HCT116 (cell line): ENCODE measurements around the gene TDRD10. TPM values are rescaled to one million over a fixed set of nuclear protein-coding genes. Genes with fewer than 3 reads are reported as not detected.
"Not testable (repeated sequence)": the region's sequence is repeated elsewhere in the genome, so short reads cannot be mapped to it uniquely, and the experiment has no call there.

ENCODE experiments used
- ATAC-seq: fragments of 200-7000 bp; cut with Tn5 transposase; 2 replicates; pipeline ENCODE4 v1.9.1; 2020; ENCODE audit warnings: mild to moderate bottlenecking, moderate library complexity
- BruUV-seq: library from RNA; stranded (reverse); fragments of 400-500 nt; replicated peaks from 2 replicates; lab custom pipeline; 2021; lab: Mats Ljungman, UMichigan
- CTCF ChIA-PET: fragments of 300-600 bp; sonication (Branson Sonifier 250); formaldehyde crosslinking; loops from one replicate; lab custom pipeline; 2021; ENCODE audit warnings: antibody characterized with exemption; lab: Charles Lee
- POLR2A ChIA-PET: fragments of 300-600, 350-600 bp; sonication (Branson Sonifier 250); formaldehyde crosslinking; loops from one replicate; lab custom pipeline; 2021; ENCODE audit warnings: antibody characterized with exemption; lab: Charles Lee
- RAD21 ChIA-PET, 2 experiments: fragments of 300-600 bp; sonication (Branson Sonifier 250); formaldehyde crosslinking; loops; one replicate each; lab custom pipeline; 2023; ENCODE audit warnings: low total read pairs in 2 of 2; ENCODE audit not compliant: uncharacterized antibody in 2 of 2, unreplicated experiment in 2 of 2, low non-redundant PET in 1 of 2; lab: Charles Lee
- DNase-seq: peaks from one replicate; pipeline ENCODE4 v3.0.0-alpha.2; 2010; ENCODE audit warnings: low read depth, low spot score
- H2AFZ ChIP-seq: fragments of 200-600 bp; shearing (Covaris generic), sonication (generic); 2 replicates; pipeline ENCODE4 v1.6.1; 2017; ENCODE audit warnings: low read depth, mixed run types, mixed read lengths, antibody characterized with exemption, low read length; ENCODE audit not compliant: poor library complexity, severe bottlenecking
- H3K27ac ChIP-seq: 2 replicates; pipeline ENCODE4 v1.5.1; 2012; ENCODE audit warnings: low read depth, low read length
- H3K27me3 ChIP-seq: fragments of 200-600 bp; sonication (generic); 2 replicates; pipeline ENCODE4 v1.6.1; 2016; ENCODE audit warnings: mixed run types, low read length, mixed read lengths; ENCODE audit not compliant: insufficient read depth
- H3K36me3 ChIP-seq, 2 experiments: fragments of 200-500 bp in 1 of 2; fragments of 200-600 bp in 1 of 2; sonication (Bioruptor generic) in 1 of 2; sonication (generic) in 1 of 2; 2 replicates each; pipeline versions ENCODE4 v1.5.1 to v1.6.1; 2014 to 2016; ENCODE audit warnings: low read length in 2 of 2, inconsistent platforms in 1 of 2, mixed read lengths in 1 of 2, mixed run types in 1 of 2; ENCODE audit not compliant: insufficient read depth in 2 of 2, control insufficient read depth in 1 of 2
- H3K4me1 ChIP-seq, 2 experiments: fragments of 200-600 bp in 1 of 2; sonication (generic) in 1 of 2; 2 replicates each; pipeline versions ENCODE4 v1.5.1 to v1.6.1; 2012 to 2017; ENCODE audit warnings: low read length in 2 of 2, inconsistent platforms in 1 of 2, mild to moderate bottlenecking in 1 of 2, mixed read lengths in 1 of 2, mixed run types in 1 of 2, moderate library complexity in 1 of 2; ENCODE audit not compliant: insufficient read depth in 2 of 2, control insufficient read depth in 1 of 2
- H3K4me2 ChIP-seq: fragments of 200-600 bp; sonication (generic); 2 replicates; pipeline ENCODE4 v1.6.1; 2017; ENCODE audit warnings: mixed run types, low read length, mixed read lengths
- H3K4me3 ChIP-seq, 2 experiments: fragments of 200-600 bp in 1 of 2; sonication (generic) in 1 of 2; replicated peaks in 1 of 2; 2 replicates each; pipeline ENCODE4 v1.5.1; 2011 to 2016; ENCODE audit warnings: low read length in 2 of 2, control low read depth in 1 of 2, low read depth in 1 of 2, mild to moderate bottlenecking in 1 of 2, mixed read lengths in 1 of 2, mixed run types in 1 of 2
- H3K79me2 ChIP-seq: fragments of 200-600 bp; sonication (generic); 2 replicates; pipeline ENCODE4 v1.6.1; 2017; ENCODE audit warnings: mild to moderate bottlenecking, mixed run types, low read length, moderate library complexity, mixed read lengths; ENCODE audit not compliant: insufficient read depth
- H3K9ac ChIP-seq: fragments of 200-600 bp; sonication (generic); 2 replicates; pipeline ENCODE4 v1.6.1; 2016; ENCODE audit warnings: low read length, mixed read lengths
- H3K9me2 ChIP-seq: fragments of 200-600 bp; sonication (generic), shearing (Covaris generic); 2 replicates; pipeline ENCODE4 v1.6.1; 2017; ENCODE audit warnings: mixed run types, mild to moderate bottlenecking, moderate library complexity; ENCODE audit not compliant: insufficient read depth
- H3K9me3 ChIP-seq, 2 experiments: fragments of 200-500 bp in 1 of 2; fragments of 200-600 bp in 1 of 2; sonication (Bioruptor generic) in 1 of 2; sonication (generic) in 1 of 2; 2 replicates each; pipeline ENCODE4 v1.6.1; 2014 to 2017; ENCODE audit warnings: low read length in 2 of 2, mixed read lengths in 2 of 2, inconsistent platforms in 1 of 2, low read depth in 1 of 2, mild to moderate bottlenecking in 1 of 2, mixed run types in 1 of 2, moderate library complexity in 1 of 2; ENCODE audit not compliant: control insufficient read depth in 1 of 2, insufficient read depth in 1 of 2
- H4K20me1 ChIP-seq: fragments of 200-600 bp; sonication (generic), shearing (Covaris generic); 2 replicates; pipeline ENCODE4 v1.6.1; 2017; ENCODE audit warnings: mixed run types, mild to moderate bottlenecking, moderate library complexity; ENCODE audit not compliant: insufficient read depth
- JUND ChIP-seq: IDR thresholded peaks from 2 replicates; pipeline ENCODE4 v1.6.1; 2012
- POLR2AphosphoS5 ChIP-seq: IDR thresholded peaks from 2 replicates; pipeline ENCODE4 v1.6.1; 2011; ENCODE audit warnings: mild to moderate bottlenecking, low read depth, low read length, moderate library complexity
- RAD21 ChIP-seq: IDR thresholded peaks from 2 replicates; pipeline ENCODE4 v1.6.1; 2012; ENCODE audit warnings: low read depth, mild to moderate bottlenecking
- SIN3A ChIP-seq: IDR thresholded peaks from 2 replicates; pipeline ENCODE4 v1.6.1; 2012; ENCODE audit warnings: low read depth
- TCF7L2 ChIP-seq: IDR thresholded peaks from 2 replicates; pipeline ENCODE4 v1.7.0; 2011; ENCODE audit warnings: borderline replicate concordance, inconsistent platforms; ENCODE audit not compliant: insufficient read depth, insufficient read length; ENCODE audit errors: extremely low read depth
- intact Hi-C: fragments of 100-400 bp; cut with micrococcal nuclease; formaldehyde crosslinking; loops from 2 replicates; pipeline ENCODE4 v1.10.0; 2022
- total RNA-seq: library from RNA; stranded (reverse); gene quantifications from one replicate; pipeline ENCODE4 v1.2.1, GENCODE V29; 2021; ENCODE audit not compliant: unreplicated experiment
- TF ChIP-seq, protein P1 (sequence below): IDR thresholded peaks from 2 replicates; pipeline ENCODE4 v1.6.1; 2012

Gene TDRD10
- total RNA-seq, 1 experiment from 2014 or later = not detected

DNA sequence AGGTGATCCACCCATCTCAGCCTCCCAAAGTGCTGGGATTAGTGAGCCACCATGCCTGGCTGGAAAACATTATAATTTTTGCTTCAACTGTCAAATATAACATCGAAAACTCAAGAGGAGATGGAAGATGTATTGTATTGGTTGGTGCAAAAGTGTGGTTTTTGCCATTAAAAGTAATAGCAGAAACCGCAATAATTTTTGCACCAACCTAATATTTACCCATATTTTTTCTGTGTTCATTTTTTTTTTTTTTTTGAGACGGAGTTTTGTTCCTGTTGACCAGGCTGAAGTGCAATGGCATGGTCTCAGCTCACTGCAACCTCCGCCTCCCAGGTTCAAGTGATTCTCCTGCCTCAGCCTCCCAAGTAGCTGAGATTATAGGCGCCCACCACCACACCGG, 27.3 kb downstream of the TDRD10 start:
- POLR2A ChIA-PET = no interaction called here
- H3K4me1 ChIP-seq = no peaks in the 10 kb centered on the region
- ATAC-seq (no peak), DNase-seq (no peak)
- H3K9me2 ChIP-seq = no peaks in the 10 kb centered on the region
- no peaks in the 10 kb centered on the region for H3K27me3 ChIP-seq
- no peaks in the 10 kb centered on the region for H3K79me2 ChIP-seq
- no peaks in the 10 kb centered on the region for H4K20me1 ChIP-seq
- RAD21 ChIA-PET = no interaction called here
- BruUV-seq = no TSS peak
- H3K4me3 ChIP-seq = no peak overlapping the region
- H3K4me2 ChIP-seq = no peak overlapping the region
- H3K9me3 ChIP-seq = no peaks in the 10 kb centered on the region
- H3K9ac ChIP-seq = no peak overlapping the region
- H3K36me3 ChIP-seq = no peaks in the 10 kb centered on the region
- intact Hi-C loops = no loop called here
- TF ChIP-seq JUND (no peak), POLR2AphosphoS5 (no peak), RAD21 (no peak), TCF7L2 (no peak), SIN3A (no peak)
- TF ChIP-seq, protein P1, sequence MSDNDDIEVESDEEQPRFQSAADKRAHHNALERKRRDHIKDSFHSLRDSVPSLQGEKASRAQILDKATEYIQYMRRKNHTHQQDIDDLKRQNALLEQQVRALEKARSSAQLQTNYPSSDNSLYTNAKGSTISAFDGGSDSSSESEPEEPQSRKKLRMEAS = no peak
- no peak overlapping the region for H2AFZ ChIP-seq
- H3K27ac ChIP-seq = no peak overlapping the region
- CTCF ChIA-PET = no interaction called here

DNA sequence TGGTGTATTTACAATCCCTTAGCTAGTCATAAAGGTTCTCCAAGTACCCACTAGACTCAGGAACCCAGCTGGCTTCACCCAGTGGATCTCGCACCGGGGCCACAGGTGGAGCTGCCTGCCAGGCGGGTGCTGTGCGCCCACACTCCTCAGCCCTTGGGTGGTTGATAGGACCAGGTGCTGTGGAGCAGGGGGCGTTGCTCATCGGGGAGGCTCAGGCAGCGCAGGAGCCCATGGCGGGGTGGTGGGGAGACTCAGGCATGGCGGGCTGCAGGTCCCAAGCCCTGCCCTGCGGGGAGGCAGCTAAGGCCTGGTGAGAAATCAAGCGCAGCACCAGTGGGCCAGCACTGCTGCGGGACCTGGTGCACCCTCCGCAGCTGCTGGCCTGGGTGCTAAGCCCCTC, 29.9 kb downstream of the TDRD10 start:
- RAD21 ChIA-PET, BruUV-seq, H3K4me2 ChIP-seq, H3K79me2 ChIP-seq, H4K20me1 ChIP-seq, H3K27ac ChIP-seq, ATAC-seq, DNase-seq, H3K9me2 ChIP-seq, H3K36me3 ChIP-seq, H3K9me3 ChIP-seq, H3K27me3 ChIP-seq, intact Hi-C loops, POLR2A ChIA-PET, H3K4me3 ChIP-seq, H3K4me1 ChIP-seq, H3K9ac ChIP-seq, H2AFZ ChIP-seq: not testable (repeated sequence)
- CTCF ChIA-PET = interaction anchor here (1.7 kb wide), 1 partner anchor 15 kb away, joined by 7 read pairs; no protein-coding TSS in a partner anchor
